ENCODE data around the gene F7. TPM values are rescaled to one million over a fixed set of nuclear protein-coding genes. Genes with fewer than 3 reads are reported as not detected.

Gene F7
- total and polyA plus RNA-seq, 2 of the 4 experiments (the other 2 are of a cell fraction) = under 0.01 to 0.07 TPM

DNA sequence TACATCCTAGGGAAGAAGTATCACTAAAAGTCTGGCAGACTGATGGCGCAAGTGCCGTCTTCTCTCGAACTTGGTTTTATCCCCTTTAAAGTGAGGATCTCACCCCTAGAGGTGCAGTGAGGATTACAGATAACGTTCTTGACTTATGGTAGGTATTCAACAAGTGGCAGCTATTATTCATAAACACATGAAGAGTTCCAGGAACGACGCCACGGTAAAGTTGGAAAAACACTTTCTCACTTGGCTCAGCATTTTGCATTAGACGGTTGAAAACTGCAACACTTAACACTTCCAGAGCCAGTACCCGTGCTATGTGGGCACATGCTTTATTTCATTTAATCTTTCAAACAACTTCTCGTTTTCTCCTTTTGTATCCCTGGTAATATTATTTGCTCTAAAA, 61.6 kb downstream of the F7 start:
- no peak overlapping the region for H2AFZ ChIP-seq (replicated peaks; ENCODE audit: low read length, poor library complexity)
- ATAC-seq (ENCODE audit: low read depth) (no peak), DNase-seq (no peak)
- H4K8ac ChIP-seq (ENCODE audit: low read depth in 2 of 2, low read length in 2 of 2) = no peak overlapping the region
- H3K14ac ChIP-seq (replicated peaks; ENCODE audit: low read depth, low read length) = no peak overlapping the region
- H2BK5ac ChIP-seq (ENCODE audit: low read depth, low read length, poor library complexity, severe bottlenecking) = no peak overlapping the region
- H2BK120ac ChIP-seq (ENCODE audit: low read depth, low read length) = no peak overlapping the region
- H3K27ac ChIP-seq (ENCODE audit: insufficient read depth, low read length) = no peak overlapping the region
- H3K4ac ChIP-seq (ENCODE audit: low read depth, low read length) = no peak overlapping the region
- H3K9ac ChIP-seq (ENCODE audit: low read depth, low read length) = no peak overlapping the region
- in situ Hi-C loops (cut with MboI; ENCODE audit: low sequenced_read_pairs) (no loop called here), dilution Hi-C loops (cut with HindIII; ENCODE audit: low sequenced_read_pairs, unreplicated experiment) (no loop called here), intact Hi-C loops (cut with micrococcal nuclease) (no loop called here)
- H3K27me3 ChIP-seq (ENCODE audit: control insufficient read depth, insufficient read depth, low read length) = no peaks in the 10 kb centered on the region
- ChIA-PET CTCF (no interaction called here), POLR2A (ENCODE audit: unreplicated experiment) (no interaction called here)
- H3K9me3 ChIP-seq (ENCODE audit: control insufficient read depth, insufficient read depth, low read length) = 0 out of 2 replicates have a peak, but pooled peaks cover 2% of the 10 kb centered on the region
- peaks cover 20% of the 10 kb centered on the region for H3K36me3 ChIP-seq (ENCODE audit: control insufficient read depth, insufficient read depth, low read length)
- H4K5ac ChIP-seq (ENCODE audit: low read depth, low read length) = no peak overlapping the region
- no peak overlapping the region for H2BK15ac ChIP-seq (ENCODE audit: low read depth, low read length)
- peaks cover 8% of the 10 kb centered on the region for H3K4me1 ChIP-seq (ENCODE audit: control insufficient read depth, insufficient read depth, low read length)
- peaks cover 0 to 9% of the 10 kb centered on the region in 2 experiments; a peak in 1 of 4 replicates for H3K79me1 ChIP-seq (ENCODE audit: low read depth in 1 of 2, low read length in 2 of 2)
- H4K91ac ChIP-seq (ENCODE audit: insufficient read depth, low read depth, low read length) = no peak overlapping the region
- no peak overlapping the region for H2AK9ac ChIP-seq (replicated peaks; ENCODE audit: low read depth, low read length, poor library complexity)
- peaks cover 4% of the 10 kb centered on the region; the same call in 1 of the 2 replicates for H3K9me1 ChIP-seq (ENCODE audit: insufficient read depth, low read length)
- H2BK20ac ChIP-seq (ENCODE audit: low read depth, low read length) = no peak overlapping the region
- no peak overlapping the region for H3K4me3 ChIP-seq (ENCODE audit: insufficient read depth, low read depth, low read length)
- H3K4me2 ChIP-seq (ENCODE audit: low read depth, low read length) = no peak overlapping the region
- no TSS peak for BruUV-seq (replicated peaks)
- no CpG with 5 or more reads among the region's 10 CpGs for WGBS, 2 experiments (ENCODE audit: extremely low coverage in 2 of 2, insufficient read length in 1 of 2)
- no peak overlapping the region for H3K23ac ChIP-seq (ENCODE audit: low read depth, low read length)
- no peak overlapping the region for H3K18ac ChIP-seq (ENCODE audit: low read depth, low read length)
- no peaks in the 10 kb centered on the region for H4K20me1 ChIP-seq (ENCODE audit: insufficient read depth, low read length)
- H2AK5ac ChIP-seq (ENCODE audit: low read depth, low read length) = no peak overlapping the region
- TF ChIP-seq, protein P1, sequence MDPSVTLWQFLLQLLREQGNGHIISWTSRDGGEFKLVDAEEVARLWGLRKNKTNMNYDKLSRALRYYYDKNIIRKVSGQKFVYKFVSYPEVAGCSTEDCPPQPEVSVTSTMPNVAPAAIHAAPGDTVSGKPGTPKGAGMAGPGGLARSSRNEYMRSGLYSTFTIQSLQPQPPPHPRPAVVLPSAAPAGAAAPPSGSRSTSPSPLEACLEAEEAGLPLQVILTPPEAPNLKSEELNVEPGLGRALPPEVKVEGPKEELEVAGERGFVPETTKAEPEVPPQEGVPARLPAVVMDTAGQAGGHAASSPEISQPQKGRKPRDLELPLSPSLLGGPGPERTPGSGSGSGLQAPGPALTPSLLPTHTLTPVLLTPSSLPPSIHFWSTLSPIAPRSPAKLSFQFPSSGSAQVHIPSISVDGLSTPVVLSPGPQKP (IDR thresholded peaks at IDR 0.05; ENCODE audit: borderline replicate concordance, low read depth, low read length) = no peak
- TF ChIP-seq RCOR1 (IDR thresholded peaks at IDR 0.05; ENCODE audit: insufficient replicate concordance, low read length) (no peak), CEBPB (IDR thresholded peaks at IDR 0.05; ENCODE audit: low read depth, low read length) (no peak), BHLHE40 (IDR thresholded peaks at IDR 0.05; ENCODE audit: low read depth, low read length) (no peak), POLR2A (IDR thresholded peaks at IDR 0.05; ENCODE audit: low read depth, low read length) (no peak), RFX5 (IDR thresholded peaks at IDR 0.05; ENCODE audit: low read depth, low read length) (no peak), MAZ (IDR thresholded peaks at IDR 0.05; ENCODE audit: borderline replicate concordance, low read depth, low read length) (no peak), MXI1 (IDR thresholded peaks at IDR 0.05; ENCODE audit: borderline replicate concordance, low read depth, low read length) (no peak), SMC3 (IDR thresholded peaks at IDR 0.05; ENCODE audit: low read depth, low read length) (no peak), CHD1 (IDR thresholded peaks at IDR 0.05; ENCODE audit: low read depth, low read length) (no peak), MAFK (IDR thresholded peaks at IDR 0.05; ENCODE audit: low read depth, low read length) (no peak), RAD21 (IDR thresholded peaks at IDR 0.05; ENCODE audit: low read length) (no peak), NFE2L2 (IDR thresholded peaks at IDR 0.05; ENCODE audit: low read depth, low read length) (no peak), FOS (IDR thresholded peaks at IDR 0.05; ENCODE audit: low read depth, low read length) (no peak)
- TF ChIP-seq, protein P2, sequence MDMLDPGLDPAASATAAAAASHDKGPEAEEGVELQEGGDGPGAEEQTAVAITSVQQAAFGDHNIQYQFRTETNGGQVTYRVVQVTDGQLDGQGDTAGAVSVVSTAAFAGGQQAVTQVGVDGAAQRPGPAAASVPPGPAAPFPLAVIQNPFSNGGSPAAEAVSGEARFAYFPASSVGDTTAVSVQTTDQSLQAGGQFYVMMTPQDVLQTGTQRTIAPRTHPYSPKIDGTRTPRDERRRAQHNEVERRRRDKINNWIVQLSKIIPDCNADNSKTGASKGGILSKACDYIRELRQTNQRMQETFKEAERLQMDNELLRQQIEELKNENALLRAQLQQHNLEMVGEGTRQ (IDR thresholded peaks at IDR 0.05; ENCODE audit: low read depth, low read length) = no peak
- TF ChIP-seq, protein P3, sequence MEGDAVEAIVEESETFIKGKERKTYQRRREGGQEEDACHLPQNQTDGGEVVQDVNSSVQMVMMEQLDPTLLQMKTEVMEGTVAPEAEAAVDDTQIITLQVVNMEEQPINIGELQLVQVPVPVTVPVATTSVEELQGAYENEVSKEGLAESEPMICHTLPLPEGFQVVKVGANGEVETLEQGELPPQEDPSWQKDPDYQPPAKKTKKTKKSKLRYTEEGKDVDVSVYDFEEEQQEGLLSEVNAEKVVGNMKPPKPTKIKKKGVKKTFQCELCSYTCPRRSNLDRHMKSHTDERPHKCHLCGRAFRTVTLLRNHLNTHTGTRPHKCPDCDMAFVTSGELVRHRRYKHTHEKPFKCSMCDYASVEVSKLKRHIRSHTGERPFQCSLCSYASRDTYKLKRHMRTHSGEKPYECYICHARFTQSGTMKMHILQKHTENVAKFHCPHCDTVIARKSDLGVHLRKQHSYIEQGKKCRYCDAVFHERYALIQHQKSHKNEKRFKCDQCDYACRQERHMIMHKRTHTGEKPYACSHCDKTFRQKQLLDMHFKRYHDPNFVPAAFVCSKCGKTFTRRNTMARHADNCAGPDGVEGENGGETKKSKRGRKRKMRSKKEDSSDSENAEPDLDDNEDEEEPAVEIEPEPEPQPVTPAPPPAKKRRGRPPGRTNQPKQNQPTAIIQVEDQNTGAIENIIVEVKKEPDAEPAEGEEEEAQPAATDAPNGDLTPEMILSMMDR (conservative IDR thresholded peaks at IDR 0.05; ENCODE audit: low read depth, low read length) = no peak
- no peak overlapping the region for H3K56ac ChIP-seq (ENCODE audit: extremely low read depth, insufficient read depth, low read length)
